Measurements from ENCODE around the gene GABRR3.

GRCh38 chr3:98021830-98022560, 13.1 kb downstream of the GABRR3 start:
- TF ChIP-seq TCF7L2 (IDR thresholded peaks at IDR 0.05; ENCODE audit: low read depth, low read length), result no peak
- no peak for TF ChIP-seq CTCF (IDR thresholded peaks at IDR 0.05)

All from Panc1 (cell line).